ENCODE data around the gene KIAA1217. TPM values are rescaled to one million over a fixed set of nuclear protein-coding genes. Genes with fewer than 3 reads are reported as not detected.

KIAA1217 gene
- total and polyA plus RNA-seq, 2 of the 4 experiments (the other 2 are of a cell fraction) = 3.4 to 4.4 TPM

- ATAC-seq (ENCODE audit: low read depth) (peak; percentile 45), DNase-seq (peak; percentile 85)
- intact Hi-C loops (cut with micrococcal nuclease) (no loop called here), in situ Hi-C loops (cut with MboI; ENCODE audit: low sequenced_read_pairs) (loop anchor here (25.0 kb wide), 1 partner anchor 1187 kb away; no protein-coding TSS in a partner anchor), dilution Hi-C loops (cut with HindIII; ENCODE audit: low sequenced_read_pairs, unreplicated experiment) (no loop called here)
- H3K4me3 ChIP-seq (ENCODE audit: insufficient read depth, low read depth, low read length) = no peak overlapping the region
- H3K79me1 ChIP-seq (ENCODE audit: low read depth in 1 of 2, low read length in 2 of 2) = no peaks in the 10 kb centered on the region
- H3K14ac ChIP-seq (replicated peaks; ENCODE audit: low read depth, low read length) = peak overlapping the region; percentile 44; the same call in 1 of the 2 replicates
- H2BK5ac ChIP-seq (ENCODE audit: low read depth, low read length, poor library complexity, severe bottlenecking) = peak overlapping the region; percentile 12
- H3K4me1 ChIP-seq (ENCODE audit: control insufficient read depth, insufficient read depth, low read length) = peaks cover 10% of the 10 kb centered on the region
- 0 out of 2 replicates have a peak, but pooled peaks cover 3% of the 10 kb centered on the region for H3K9me1 ChIP-seq (ENCODE audit: insufficient read depth, low read length)
- peak overlapping the region; percentile 26; the same call in 1 of the 2 replicates for H3K4me2 ChIP-seq (ENCODE audit: low read depth, low read length)
- peak overlapping the region; percentile 47; the same call in 1 of the 2 replicates for H3K18ac ChIP-seq (ENCODE audit: low read depth, low read length)
- H2AK5ac ChIP-seq (ENCODE audit: low read depth, low read length) = 0 out of 2 replicates have a peak overlapping the region, but pooled peaks have one; percentile 64
- 22% methylated on average over 1 of the region's 3 CpGs; no CpG with 5 or more reads in 1 of the 2 experiments for WGBS, 2 experiments (ENCODE audit: extremely low coverage in 2 of 2, insufficient read length in 1 of 2)
- no peaks in the 10 kb centered on the region for H3K36me3 ChIP-seq (ENCODE audit: control insufficient read depth, insufficient read depth, low read length)
- TF ChIP-seq RFX5 (IDR thresholded peaks at IDR 0.05; ENCODE audit: low read depth, low read length) (no peak), SMC3 (IDR thresholded peaks at IDR 0.05; ENCODE audit: low read depth, low read length) (no peak), ELK1 (IDR thresholded peaks at IDR 0.05; ENCODE audit: borderline replicate concordance, low read depth, low read length) (no peak), USF2 (IDR thresholded peaks at IDR 0.05; ENCODE audit: low read depth, low read length) (no peak), RCOR1 (IDR thresholded peaks at IDR 0.05; ENCODE audit: insufficient replicate concordance, low read length) (peak; percentile 63), MXI1 (IDR thresholded peaks at IDR 0.05; ENCODE audit: borderline replicate concordance, low read depth, low read length) (no peak), FOS (IDR thresholded peaks at IDR 0.05; ENCODE audit: low read depth, low read length) (no peak)
- no TSS peak for BruUV-seq (replicated peaks)
- H3K27me3 ChIP-seq (ENCODE audit: control insufficient read depth, insufficient read depth, low read length) = no peaks in the 10 kb centered on the region; the same call in 1 of the 2 replicates
- H2AFZ ChIP-seq (replicated peaks; ENCODE audit: low read length, poor library complexity) = no peak overlapping the region
- H4K91ac ChIP-seq (ENCODE audit: insufficient read depth, low read depth, low read length) = no peak overlapping the region
- no peaks in the 10 kb centered on the region for H3K9me3 ChIP-seq (ENCODE audit: control insufficient read depth, insufficient read depth, low read length)
- no peak overlapping the region for H3K56ac ChIP-seq (ENCODE audit: extremely low read depth, insufficient read depth, low read length)
- ChIA-PET POLR2A (ENCODE audit: unreplicated experiment) (no interaction called here), CTCF (interaction anchor here (0.8 kb wide), 1 partner anchor 11 kb away, joined by 4 read pairs; no protein-coding TSS in a partner anchor)
- H3K9ac ChIP-seq (ENCODE audit: low read depth, low read length) = no peak overlapping the region
- no peak overlapping the region; the same call in 1 of the 2 replicates for H3K4ac ChIP-seq (ENCODE audit: low read depth, low read length)
- 0 out of 3 replicates have a peak overlapping the region, but pooled peaks have one; percentile 8 for H2BK15ac ChIP-seq (ENCODE audit: low read depth, low read length)
- H2BK20ac ChIP-seq (ENCODE audit: low read depth, low read length) = peak overlapping the region; percentile 37; the same call in 1 of the 2 replicates
- no peak overlapping the region for H4K5ac ChIP-seq (ENCODE audit: low read depth, low read length)
- H3K27ac ChIP-seq (ENCODE audit: insufficient read depth, low read length) = peak overlapping the region; percentile 48; the same call in 1 of the 2 replicates
- H2BK120ac ChIP-seq (ENCODE audit: low read depth, low read length) = no peak overlapping the region
- H4K8ac ChIP-seq (ENCODE audit: low read depth in 2 of 2, low read length in 2 of 2) = 0 out of 4 replicates have a peak overlapping the region, but pooled peaks of 1 of the 2 experiments have one; percentile 4
- no peak overlapping the region for H2AK9ac ChIP-seq (replicated peaks; ENCODE audit: low read depth, low read length, poor library complexity)
- H3K23ac ChIP-seq (ENCODE audit: low read depth, low read length) = no peak overlapping the region
- no peaks in the 10 kb centered on the region for H4K20me1 ChIP-seq (ENCODE audit: insufficient read depth, low read length)
Measured at GRCh38 chr10:24349379-24350001, 140.6 kb downstream of the KIAA1217 start.
